GM10847 (cell line): ENCODE measurements around the gene EPHA2.

ENCODE experiments used
- POLR2A ChIP-seq: IDR thresholded peaks from 2 replicates; pipeline ENCODE4 v1.6.1; 2011; ENCODE audit not compliant: insufficient read length; ENCODE audit errors: extremely low read depth

Gene EPHA2

GRCh38 chr1:16189003-16189402 lies 33.1 kb upstream of the EPHA2 start:
- no peak for TF ChIP-seq POLR2A

DNA sequence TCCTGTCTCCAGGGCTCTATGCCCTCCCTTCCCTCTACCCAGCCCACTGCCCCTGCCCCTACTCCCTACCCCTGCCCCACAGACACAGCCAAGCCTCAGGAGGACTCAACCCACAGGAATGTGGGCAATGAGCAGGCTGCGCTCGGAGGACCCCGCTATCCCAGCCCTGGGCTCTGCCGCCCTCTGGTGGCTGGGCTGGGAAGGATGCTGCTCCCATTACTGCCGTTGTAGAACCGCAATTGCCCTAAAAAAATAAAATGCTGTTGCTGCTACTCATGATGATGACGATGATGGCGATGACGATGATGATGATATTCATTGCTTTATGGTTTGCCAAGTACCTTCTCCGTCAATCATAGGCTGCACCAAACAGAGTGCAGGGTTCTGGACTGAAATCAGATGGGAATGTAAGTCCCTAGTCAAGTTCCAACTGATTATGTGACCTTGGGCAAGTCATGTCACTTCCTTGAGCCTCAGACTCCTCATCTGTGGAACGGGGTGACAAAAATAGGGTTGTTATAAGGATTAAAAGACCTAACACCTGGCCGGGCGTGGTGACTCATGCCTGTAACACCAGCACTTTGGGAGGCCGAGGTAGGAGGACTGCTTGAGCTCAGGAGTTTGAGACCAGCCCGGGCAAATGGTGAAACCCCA lies 32.0 kb upstream of the EPHA2 start:
- TF ChIP-seq POLR2A: no peak

DNA sequence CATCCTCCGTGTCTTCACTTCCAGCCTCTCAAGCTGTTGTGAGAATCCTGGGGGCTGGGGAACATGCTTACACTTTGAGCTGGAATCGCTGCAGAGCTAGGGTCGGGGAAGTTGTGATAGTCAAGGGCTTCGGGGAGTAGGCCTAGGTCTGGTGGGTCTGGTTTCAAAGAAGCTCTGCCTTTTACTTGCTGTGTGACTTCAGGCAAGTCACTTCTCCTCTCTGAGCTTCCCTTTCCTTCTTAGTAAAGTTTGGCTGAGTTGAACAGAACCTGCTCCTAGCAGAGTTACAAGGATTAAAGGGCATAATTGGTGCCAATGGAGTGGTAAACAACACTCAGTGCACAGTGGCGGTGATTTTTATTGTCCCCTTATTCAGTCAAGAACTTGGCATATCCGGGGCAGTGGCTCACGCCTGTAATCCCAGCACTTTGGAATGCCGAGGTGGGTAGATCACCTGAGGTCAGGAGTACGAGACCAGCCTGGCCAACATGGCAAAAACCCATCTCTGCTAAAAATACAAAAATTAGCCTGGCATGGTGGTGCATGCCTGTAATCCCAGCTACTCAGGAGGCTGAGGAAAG lies 30.9 kb upstream of the EPHA2 start:
- no peak for TF ChIP-seq POLR2A

DNA sequence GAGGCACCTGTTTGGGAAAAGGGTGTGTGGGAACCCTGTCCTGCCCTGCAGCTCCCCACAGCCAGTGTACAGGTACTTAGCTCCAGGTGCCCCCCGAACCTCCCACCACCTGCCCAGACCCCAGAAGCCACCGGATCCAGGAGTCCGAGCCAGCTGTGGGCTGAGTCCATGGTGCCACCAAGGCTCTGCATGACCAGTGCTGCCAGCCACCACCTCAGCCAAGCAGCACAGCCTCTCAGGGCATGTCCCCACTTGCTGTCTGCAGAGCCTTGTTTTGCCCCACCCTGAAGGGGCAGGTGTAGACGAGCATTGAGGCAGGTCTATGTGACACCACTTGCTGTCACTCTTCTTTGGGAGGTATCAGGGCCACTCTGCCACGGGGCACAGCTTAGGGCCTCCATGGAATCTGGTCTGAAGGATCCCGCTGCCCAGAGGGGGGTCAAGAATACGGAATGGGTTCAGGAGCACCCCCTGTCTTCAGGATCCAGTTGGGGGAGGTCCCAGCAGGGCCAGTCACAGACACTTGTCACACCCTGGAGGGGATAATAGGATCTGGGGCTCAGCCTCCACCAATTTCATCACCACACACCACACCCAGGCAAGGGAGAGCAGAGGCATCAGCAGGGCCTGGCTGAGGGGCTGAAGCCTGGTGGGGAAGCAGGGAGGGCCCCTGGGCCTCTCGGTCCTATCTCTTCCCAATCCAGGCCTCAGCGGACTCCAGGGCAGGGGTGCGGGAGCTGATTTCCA lies 28.9 kb upstream of the EPHA2 start:
- TF ChIP-seq POLR2A: no peak

DNA sequence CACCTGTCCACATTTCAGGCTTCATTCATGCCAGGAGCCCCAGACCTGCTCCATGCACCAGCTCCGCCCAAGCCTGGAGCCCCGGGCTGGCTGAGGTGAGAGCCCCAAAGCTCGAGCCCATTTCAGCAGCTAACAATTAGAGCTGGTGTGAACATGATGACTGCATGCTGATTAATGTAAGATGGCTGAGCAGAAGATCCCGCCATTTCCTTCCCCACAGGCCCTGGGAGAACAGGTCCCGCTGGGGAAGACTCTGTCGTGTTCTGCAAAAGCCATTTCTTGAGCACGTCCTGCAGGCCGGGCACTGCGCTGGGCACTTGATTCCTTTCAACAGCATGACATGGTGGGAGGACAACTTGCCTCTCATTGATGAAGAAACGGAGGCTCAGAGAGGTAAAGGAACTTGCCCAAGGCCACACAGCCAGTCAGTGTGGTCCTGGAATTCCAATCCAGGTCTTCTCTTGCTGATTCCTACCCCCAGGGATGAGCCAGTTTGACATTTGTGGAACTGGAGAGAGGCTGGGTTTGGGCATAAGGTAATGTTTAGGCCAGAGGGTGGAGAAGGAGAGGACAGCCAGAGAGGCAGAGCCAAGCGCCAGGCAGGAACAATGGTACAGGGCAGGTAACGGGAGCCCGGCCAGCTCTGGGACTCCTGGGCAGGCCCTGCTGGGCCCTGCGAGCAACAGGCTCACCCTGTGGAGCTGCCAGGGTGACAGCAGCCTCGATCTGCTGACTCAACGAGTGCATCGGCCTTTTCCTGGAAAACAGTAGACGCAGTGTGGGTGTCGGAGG lies 28.1 kb upstream of the EPHA2 start:
- TF ChIP-seq POLR2A: no peak

GRCh38 chr1:16183179-16183578 lies 27.3 kb upstream of the EPHA2 start:
- no peak for TF ChIP-seq POLR2A

- no peak for TF ChIP-seq POLR2A
Measured at GRCh38 chr1:16181887-16182719, 26.2 kb upstream of the EPHA2 start.

- TF ChIP-seq POLR2A: no peak
Measured at GRCh38 chr1:16180291-16180824, 24.5 kb upstream of the EPHA2 start.

DNA sequence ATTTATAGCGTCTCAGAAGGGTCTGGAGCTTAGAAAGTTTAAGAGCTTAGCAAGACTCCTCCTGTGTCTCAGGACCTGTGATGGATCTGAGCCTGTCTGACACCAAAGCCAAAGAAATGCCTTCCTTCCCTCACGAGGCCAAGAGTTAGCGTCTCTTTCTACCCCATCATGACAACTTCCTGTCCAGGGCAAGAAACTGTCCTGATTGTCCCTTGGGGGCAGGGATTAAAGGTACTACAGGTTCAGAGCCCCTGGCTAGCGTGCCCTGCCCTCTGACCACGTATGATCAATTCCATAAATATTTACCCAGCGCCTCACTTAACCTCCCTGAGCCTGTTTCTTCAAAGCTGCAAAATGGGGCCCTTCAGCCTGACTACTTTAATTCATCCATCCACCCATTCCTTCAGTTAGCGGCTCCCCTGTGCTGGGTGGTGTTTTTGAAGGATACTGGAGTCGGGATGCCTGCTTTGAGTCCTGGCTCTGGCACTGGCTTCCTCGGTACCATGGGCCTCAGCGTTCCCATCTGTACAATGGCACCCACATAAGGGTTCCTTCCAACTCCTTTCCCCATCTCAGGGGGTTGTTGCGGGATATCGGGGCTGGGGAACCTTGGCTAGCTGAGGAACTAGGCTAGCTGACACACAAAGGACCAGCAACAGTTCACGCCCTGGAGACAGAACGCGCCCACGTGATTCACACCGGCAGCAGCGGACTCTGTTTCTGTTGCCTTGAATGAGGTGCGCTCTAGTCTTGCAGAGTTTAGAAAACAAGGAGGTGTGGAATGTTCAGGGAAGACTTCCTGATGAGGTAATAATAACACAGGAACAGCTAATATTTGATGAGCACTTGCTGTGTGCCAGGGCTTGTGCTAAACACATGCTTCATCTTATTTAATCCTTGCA lies 23.0 kb upstream of the EPHA2 start:
- TF ChIP-seq POLR2A: no peak

- TF ChIP-seq POLR2A: no peak
Measured at GRCh38 chr1:16177306-16177705, 21.4 kb upstream of the EPHA2 start.

DNA sequence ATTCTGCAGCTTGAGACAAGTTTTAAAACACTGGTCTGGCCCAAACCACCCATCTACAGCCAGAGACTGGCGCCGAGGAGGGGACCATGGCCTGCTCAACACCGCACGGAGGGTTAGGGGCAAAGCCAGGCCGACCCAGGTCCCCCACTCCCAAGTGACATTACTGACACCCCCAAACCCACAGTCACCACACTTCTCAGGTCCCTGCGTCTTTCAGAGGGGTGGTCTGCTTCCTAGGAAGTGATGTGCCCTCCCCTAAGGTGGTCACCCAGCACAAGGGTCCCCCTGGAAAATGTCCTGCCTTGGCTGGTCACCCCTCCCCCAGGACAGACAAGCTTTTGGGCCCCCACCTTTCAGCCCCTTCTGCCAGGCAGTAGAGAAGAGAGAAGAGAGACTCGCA lies 20.8 kb upstream of the EPHA2 start:
- TF ChIP-seq POLR2A: no peak

DNA sequence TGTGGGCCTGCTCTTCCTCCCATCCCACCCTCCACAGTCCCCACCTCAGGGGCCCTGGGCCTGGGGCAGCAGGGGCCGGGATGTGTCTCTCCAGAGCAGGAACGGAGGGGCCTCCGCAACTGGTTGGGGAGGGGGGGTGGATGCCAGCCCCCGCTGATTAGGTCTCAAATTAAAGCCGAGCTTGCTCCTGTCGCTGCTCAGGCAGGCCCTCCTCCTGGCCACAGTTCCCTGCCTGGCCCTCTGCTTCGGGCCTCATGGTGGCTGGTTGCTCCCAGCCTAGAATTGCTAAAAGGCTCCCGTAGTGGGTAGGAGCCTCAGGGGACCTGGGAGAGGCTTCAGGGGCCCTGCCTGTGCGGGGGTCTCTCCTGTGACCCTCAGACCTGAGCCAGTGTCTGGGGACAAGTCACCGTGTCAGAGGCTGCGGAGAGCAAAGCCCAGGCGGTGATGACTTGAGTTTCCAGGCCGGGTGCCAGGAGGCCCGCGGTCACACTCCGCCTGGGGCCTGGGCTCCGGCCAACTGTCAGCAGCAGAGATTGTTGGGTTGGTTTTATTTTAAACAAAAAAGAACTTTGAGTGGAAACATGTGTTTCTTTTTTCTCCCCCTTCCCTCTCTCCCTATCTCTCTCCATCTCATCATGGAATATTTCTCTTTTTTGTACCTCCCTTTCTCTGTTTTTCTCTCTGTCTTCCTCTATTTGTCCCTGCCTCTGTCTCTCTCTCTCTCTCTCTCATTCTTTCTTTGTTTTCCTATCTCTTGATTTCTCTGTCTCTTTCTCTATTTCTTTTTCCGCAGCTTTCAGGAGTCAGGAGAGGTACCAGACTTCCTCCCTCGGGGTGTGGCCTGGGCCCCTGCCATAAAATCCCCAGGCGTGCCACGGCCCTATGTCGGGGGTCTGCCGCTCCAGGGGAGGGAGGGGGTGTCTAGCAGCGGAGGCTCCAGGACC lies 20.0 kb upstream of the EPHA2 start:
- no peak for TF ChIP-seq POLR2A
